ENCODE data around the gene NATD1.

- TF ChIP-seq CTCF (IDR thresholded peaks at IDR 0.05) = no peak
- no peak for TF ChIP-seq POLR2A (IDR thresholded peaks at IDR 0.05)
Observed at GRCh38 chr17:21272250-21272649, 19.0 kb upstream of the NATD1 start.
